CD14-positive monocyte (primary cell): Measurements from ENCODE around the gene TRPV4. TPM values are rescaled to one million over a fixed set of nuclear protein-coding genes. Genes with fewer than 3 reads are reported as not detected.

Source experiments
- DNase-seq, 3 donors: peaks; one replicate each; pipeline ENCODE4 v3.0.0-alpha.2; 2011 to 2022
- H2AFZ ChIP-seq: 2 replicates; pipeline ENCODE4 v1.6.0; 2012; ENCODE audit warnings: mild to moderate bottlenecking, low read depth, low read length, inconsistent platforms; ENCODE audit not compliant: insufficient read depth, poor library complexity, severe bottlenecking
- H3K27ac ChIP-seq, 2 donors: 1 replicate in 1 of 2; 2 replicates in 1 of 2; pipeline ENCODE4 v1.5.1; 2012 to 2013; ENCODE audit warnings: low read length in 2 of 2, control low read depth in 1 of 2, inconsistent platforms in 1 of 2, low read depth in 1 of 2, mild to moderate bottlenecking in 1 of 2
- H3K27me3 ChIP-seq, 2 donors: one replicate each; pipeline versions ENCODE4 v1.6.0 to v1.6.1; 2011 to 2013; ENCODE audit warnings: low read length in 2 of 2; ENCODE audit not compliant: control insufficient read depth in 2 of 2, insufficient read depth in 2 of 2
- H3K36me3 ChIP-seq, 2 donors: replicated peaks in 1 of 2; 1 replicate in 1 of 2; 2 replicates in 1 of 2; pipeline versions ENCODE4 v1.5.1 to v1.6.1; 2012 to 2013; ENCODE audit warnings: low read length in 2 of 2, control low read depth in 1 of 2, inconsistent platforms in 1 of 2, mild to moderate bottlenecking in 1 of 2; ENCODE audit not compliant: insufficient read depth in 2 of 2, control insufficient read depth in 1 of 2
- H3K4me1 ChIP-seq, 2 donors: 1 replicate in 1 of 2; 2 replicates in 1 of 2; pipeline versions ENCODE4 v1.5.1 to v1.6.1; 2012 to 2013; ENCODE audit warnings: low read length in 2 of 2, control low read depth in 1 of 2, inconsistent platforms in 1 of 2, mild to moderate bottlenecking in 1 of 2, moderate library complexity in 1 of 2; ENCODE audit not compliant: insufficient read depth in 2 of 2, control insufficient read depth in 1 of 2
- H3K4me2 ChIP-seq: replicated peaks from 2 replicates; pipeline ENCODE3; 2012; ENCODE audit warnings: low read length, moderate library complexity, mild to moderate bottlenecking; ENCODE audit not compliant: poor library complexity, severe bottlenecking; ENCODE audit errors: extremely low read depth
- H3K4me3 ChIP-seq, 3 experiments: fragments of 200-600 bp in 1 of 3; sonication (generic) in 1 of 3; replicated peaks in 1 of 3; 1 replicate in 2 of 3; 2 replicates in 1 of 3; pipeline ENCODE4 v1.5.1; 2011 to 2013; ENCODE audit warnings: low read length in 3 of 3, mild to moderate bottlenecking in 3 of 3, control low read depth in 2 of 3, low read depth in 2 of 3, inconsistent platforms in 1 of 3, moderate library complexity in 1 of 3
- H3K79me2 ChIP-seq: 2 replicates; pipeline ENCODE4 v1.6.0; 2012; ENCODE audit warnings: mild to moderate bottlenecking, control low read depth, inconsistent platforms, low read length, moderate library complexity; ENCODE audit not compliant: insufficient read depth
- H3K9ac ChIP-seq: 2 replicates; pipeline ENCODE4 v1.6.0; 2017; ENCODE audit warnings: low read length, mild to moderate bottlenecking; ENCODE audit not compliant: insufficient read depth, poor library complexity, severe bottlenecking
- H3K9me3 ChIP-seq, 2 donors: replicated peaks in 1 of 2; 1 replicate in 1 of 2; 2 replicates in 1 of 2; pipeline versions ENCODE4 v1.5.1 to v1.6.1; 2012 to 2013; ENCODE audit warnings: low read length in 2 of 2, control low read depth in 1 of 2; ENCODE audit not compliant: control insufficient read depth in 1 of 2, insufficient read depth in 1 of 2
- H4K20me1 ChIP-seq: 2 replicates; pipeline ENCODE4 v1.6.0; 2012; ENCODE audit warnings: mild to moderate bottlenecking, low read length, control low read depth, moderate library complexity; ENCODE audit not compliant: insufficient read depth
- H3K27ac Mint-ChIP-seq, 7 donors: one replicate each; pipeline ENCODE4 v1.8.0; 2020; ENCODE audit warnings: mild to moderate bottlenecking in 7 of 7, mixed read lengths in 7 of 7, moderate library complexity in 6 of 7, inconsistent platforms in 2 of 7
- H3K27me3 Mint-ChIP-seq, 3 donors: one replicate each; pipeline ENCODE4 v1.8.0; 2021 to 2022; ENCODE audit warnings: low read depth in 3 of 3, mild to moderate bottlenecking in 3 of 3, mixed read lengths in 3 of 3, moderate library complexity in 3 of 3, inconsistent platforms in 1 of 3
- H3K36me3 Mint-ChIP-seq, 2 donors: one replicate each; pipeline ENCODE4 v1.8.0; 2020; ENCODE audit warnings: mixed read lengths in 2 of 2, inconsistent platforms in 1 of 2, mild to moderate bottlenecking in 1 of 2
- H3K4me1 Mint-ChIP-seq: one replicate; pipeline ENCODE4 v1.8.0; 2020; ENCODE audit warnings: mild to moderate bottlenecking, mixed read lengths
- H3K4me3 Mint-ChIP-seq, 2 donors: one replicate each; pipeline ENCODE4 v1.8.0; 2020; ENCODE audit warnings: mild to moderate bottlenecking in 2 of 2, mixed read lengths in 2 of 2, moderate library complexity in 1 of 2
- H3K9me3 Mint-ChIP-seq, 7 donors: one replicate each; pipeline ENCODE4 v1.8.0; 2020 to 2022; ENCODE audit warnings: mixed read lengths in 7 of 7, mild to moderate bottlenecking in 6 of 7, moderate library complexity in 6 of 7, inconsistent platforms in 2 of 7
- CTCF ChIP-seq: fragments of 200-600 bp; IDR thresholded peaks from one replicate; pipeline ENCODE4 v1.8.0; 2022; ENCODE audit warnings: antibody characterized with exemption, mild to moderate bottlenecking
- WGBS: methylation state at CpG from one replicate; pipeline ENCODE4 v1.1.5; 2013; ENCODE audit warnings: missing lambda C conversion rate; ENCODE audit not compliant: insufficient coverage; 5-methylcytosine and 5-hydroxymethylcytosine counted together
- intact Hi-C, 2 donors: fragments of 100-400 bp; cut with micrococcal nuclease; formaldehyde crosslinking; loops; one replicate each; pipeline versions ENCODE4 v1.15.0 to v1.15.1; 2023
- polyA plus RNA-seq, 3 donors: library from polyadenylated mRNA; depleted of rRNA in 1 of 3; unstranded in 2 of 3; stranded (reverse) in 1 of 3; fragments of 300-500 nt in 2 of 3; fragments of >200 nt in 1 of 3; fragmentation: Illumina TruSeq in 2 of 3; gene quantifications; 1 replicate in 2 of 3; 2 replicates in 1 of 3; pipeline ENCODE4 v1.2.3, GENCODE V29; 2012 to 2021

The TRPV4 gene
- polyA plus RNA-seq, 3 donors: 0.64 to 3.1 (median 2.0) TPM

GRCh38 chr12:109876406-109876805 is 43.2 kb upstream of the TRPV4 start:
- H3K27ac ChIP-seq: peak overlapping the region in 1 of 2 donors; percentile 40
- TF ChIP-seq CTCF: no peak
- H3K4me2 ChIP-seq: no peak overlapping the region

GRCh38 chr12:109875572-109876131 is 42.5 kb upstream of the TRPV4 start:
- H2AFZ ChIP-seq: no peak overlapping the region
- Mint-ChIP-seq H3K27me3 (no peaks in the 10 kb centered on the region), H3K36me3 (peaks cover 30 to 70% of the 10 kb centered on the region in 2 donors), H3K27ac (peak overlapping the region in 5 of 7 donors; percentile 13 to 47 (median 32)), H3K4me1 (peaks cover 71% of the 10 kb centered on the region), H3K9me3 (peaks cover 0 to 2% (median 0%) of the 10 kb centered on the region in 7 donors), H3K4me3 (no peak overlapping the region)
- peaks cover 60 to 74% of the 10 kb centered on the region in 2 donors for H3K4me1 ChIP-seq
- no CpG with 5 or more reads among the region's 6 CpGs for WGBS
- H3K9me3 ChIP-seq: no peaks in the 10 kb centered on the region
- H3K36me3 ChIP-seq: peaks cover 11 to 25% of the 10 kb centered on the region in 2 donors
- peaks cover 81% of the 10 kb centered on the region for H4K20me1 ChIP-seq
- no peaks in the 10 kb centered on the region for H3K27me3 ChIP-seq
- H3K27ac ChIP-seq: no peak overlapping the region
- intact Hi-C loops: loop anchor here in 1 of 2 donors (10.0 kb wide), 1 partner anchor 161 kb away; the partner anchor contains the start of gene FAM222A
- TF ChIP-seq CTCF: no peak
- H3K79me2 ChIP-seq: peaks cover 94% of the 10 kb centered on the region
- DNase-seq: no peak
- no peak overlapping the region for H3K4me2 ChIP-seq
- no peak overlapping the region for H3K9ac ChIP-seq
- H3K4me3 ChIP-seq: no peak overlapping the region

More at GRCh38 chr12:109876406-109876805, 43.2 kb upstream of the TRPV4 start:
- Mint-ChIP-seq H3K4me1 (peaks cover 73% of the 10 kb centered on the region), H3K27ac (peak overlapping the region in 3 of 7 donors; percentile 5 to 52 (median 31)), H3K9me3 (no peaks in the 10 kb centered on the region), H3K36me3 (peaks cover 30 to 67% of the 10 kb centered on the region in 2 donors), H3K27me3 (peaks cover 0 to 2% (median 0%) of the 10 kb centered on the region in 3 donors), H3K4me3 (no peak overlapping the region)
- H3K79me2 ChIP-seq: peaks cover 86% of the 10 kb centered on the region
- H3K27me3 ChIP-seq: no peaks in the 10 kb centered on the region
- H3K36me3 ChIP-seq: peaks cover 11 to 23% of the 10 kb centered on the region in 2 donors
- H3K4me3 ChIP-seq: no peak overlapping the region
- H3K4me1 ChIP-seq: peaks cover 58 to 74% of the 10 kb centered on the region in 2 donors
- DNase-seq: no peak
- no peak overlapping the region for H3K9ac ChIP-seq
- no peaks in the 10 kb centered on the region for H3K9me3 ChIP-seq
- H4K20me1 ChIP-seq: peaks cover 74% of the 10 kb centered on the region
- intact Hi-C loops: loop anchor here in 1 of 2 donors (10.0 kb wide), 1 partner anchor 162 kb away; the partner anchor contains the start of gene FAM222A
- H2AFZ ChIP-seq: no peak overlapping the region
